Measurements from ENCODE around the gene GFAP.

GFAP gene

DNA sequence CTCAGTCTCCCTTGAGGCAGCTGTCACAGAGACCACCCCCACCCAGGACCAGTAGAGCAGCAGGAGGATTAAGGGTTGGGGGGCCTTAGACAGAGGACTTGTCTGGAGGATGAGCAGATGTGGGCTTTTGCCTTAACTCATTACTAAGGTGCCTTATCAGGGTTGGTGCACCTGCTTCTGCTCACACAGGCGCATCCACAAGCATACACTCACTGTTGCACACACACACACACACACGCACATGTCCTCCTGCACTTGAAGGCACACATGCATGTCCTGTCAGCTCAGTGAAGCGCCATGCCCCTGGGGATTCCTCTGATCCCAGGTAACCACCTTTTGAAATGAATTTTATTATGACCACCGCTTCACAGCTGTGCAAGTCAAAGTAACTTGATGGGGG, 1.2 kb downstream of the GFAP start:
- DNase-seq (ENCODE audit: low spot score): no peak

DNA sequence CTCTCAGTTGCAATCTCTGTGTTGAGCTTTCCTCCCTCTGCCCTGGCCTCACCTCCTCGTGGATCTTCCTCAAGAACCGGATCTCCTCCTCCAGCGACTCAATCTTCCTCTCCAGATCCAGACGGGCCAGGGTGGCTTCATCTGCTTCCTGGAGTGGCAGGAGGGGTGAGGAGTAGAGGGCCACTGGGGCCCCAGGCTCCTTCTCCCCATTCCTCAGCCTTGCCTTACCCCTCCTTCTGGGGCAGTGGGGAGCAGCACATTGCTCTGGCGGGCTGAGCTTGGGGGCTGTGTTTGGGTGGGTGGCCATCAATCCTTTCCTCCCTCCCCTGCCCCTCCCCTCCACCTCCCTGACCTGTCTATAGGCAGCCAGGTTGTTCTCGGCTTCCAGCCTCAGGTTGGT, 1.6 kb downstream of the GFAP start:
- DNase-seq (ENCODE audit: low spot score): no peak

DNA sequence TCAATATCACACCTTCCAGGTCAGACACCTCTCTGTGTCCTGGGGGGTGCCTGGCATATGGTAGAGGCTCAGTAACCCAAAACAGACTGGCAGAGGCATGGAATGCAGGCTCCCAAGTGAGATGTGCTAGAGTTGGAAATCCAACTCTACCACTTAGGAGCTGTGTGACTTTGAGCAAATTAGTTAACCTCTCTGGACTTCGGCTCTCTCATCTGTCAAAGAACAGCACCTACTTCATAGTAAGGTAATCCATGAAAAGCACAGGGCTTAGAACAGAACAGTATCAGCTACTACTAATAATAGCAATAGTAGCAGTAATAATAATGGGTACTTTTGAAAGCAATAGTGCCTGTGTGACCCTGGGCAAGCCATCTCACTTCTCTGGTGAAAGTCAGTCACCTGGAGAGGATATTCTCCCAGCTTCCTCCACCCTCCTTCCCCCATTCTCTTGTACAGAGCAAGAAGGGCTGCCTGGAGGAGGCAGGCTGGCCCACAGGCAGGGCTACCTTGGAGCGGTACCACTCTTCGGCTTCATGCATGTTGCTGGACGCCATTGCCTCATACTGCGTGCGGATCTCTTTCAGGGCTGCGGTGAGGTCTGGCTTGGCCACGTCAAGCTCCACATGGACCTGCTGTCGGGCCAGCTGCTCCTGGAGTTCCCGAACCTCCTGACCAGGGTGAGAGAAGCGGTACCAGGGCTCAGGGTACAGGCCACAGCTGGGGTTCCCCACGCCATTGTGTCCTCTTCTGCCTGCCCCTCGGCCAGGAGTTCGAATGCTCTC, 2.3 kb downstream of the GFAP start:
- no peak for DNase-seq (ENCODE audit: low spot score)

DNA sequence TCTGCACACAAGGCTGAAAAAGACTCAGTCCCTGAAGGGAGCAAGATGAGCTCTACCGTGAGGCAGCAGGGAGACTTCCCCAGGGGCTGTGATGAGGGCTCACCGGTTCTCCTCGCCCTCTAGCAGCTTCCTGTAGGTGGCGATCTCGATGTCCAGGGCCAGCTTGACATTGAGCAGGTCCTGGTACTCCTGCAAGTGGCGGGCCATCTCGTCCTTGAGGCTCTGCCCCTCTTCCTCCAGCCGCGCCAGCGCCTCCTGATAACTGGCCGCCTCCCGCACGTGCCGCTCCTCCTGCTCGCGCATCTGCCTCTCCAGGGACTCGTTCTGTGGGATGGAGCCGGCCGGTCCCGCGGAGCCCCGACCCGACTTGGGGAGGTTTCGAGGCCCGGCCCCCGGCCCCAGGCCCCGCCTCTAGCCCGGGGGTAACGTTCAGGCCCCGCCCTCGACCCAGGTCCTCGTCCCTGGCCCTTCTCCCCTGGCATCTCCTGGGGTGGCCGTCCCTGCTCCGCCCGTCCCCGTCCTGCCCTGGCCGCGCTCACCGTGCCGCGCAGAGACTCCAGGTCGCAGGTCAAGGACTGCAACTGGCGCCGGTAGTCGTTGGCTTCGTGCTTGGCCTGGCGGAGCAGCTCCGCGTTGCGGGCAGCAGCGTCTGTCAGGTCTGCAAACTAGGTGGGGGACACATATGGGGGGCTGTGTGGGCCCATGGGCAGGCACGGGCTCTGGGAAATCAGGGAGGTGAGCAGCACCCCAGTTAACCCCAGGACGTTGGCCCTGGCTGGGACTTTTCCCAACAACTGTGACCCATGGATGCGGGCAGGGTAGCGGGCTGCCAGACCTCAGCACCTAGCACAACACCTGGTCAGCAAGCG, 3.9 kb downstream of the GFAP start:
- no peak for DNase-seq (ENCODE audit: low spot score)

DNA sequence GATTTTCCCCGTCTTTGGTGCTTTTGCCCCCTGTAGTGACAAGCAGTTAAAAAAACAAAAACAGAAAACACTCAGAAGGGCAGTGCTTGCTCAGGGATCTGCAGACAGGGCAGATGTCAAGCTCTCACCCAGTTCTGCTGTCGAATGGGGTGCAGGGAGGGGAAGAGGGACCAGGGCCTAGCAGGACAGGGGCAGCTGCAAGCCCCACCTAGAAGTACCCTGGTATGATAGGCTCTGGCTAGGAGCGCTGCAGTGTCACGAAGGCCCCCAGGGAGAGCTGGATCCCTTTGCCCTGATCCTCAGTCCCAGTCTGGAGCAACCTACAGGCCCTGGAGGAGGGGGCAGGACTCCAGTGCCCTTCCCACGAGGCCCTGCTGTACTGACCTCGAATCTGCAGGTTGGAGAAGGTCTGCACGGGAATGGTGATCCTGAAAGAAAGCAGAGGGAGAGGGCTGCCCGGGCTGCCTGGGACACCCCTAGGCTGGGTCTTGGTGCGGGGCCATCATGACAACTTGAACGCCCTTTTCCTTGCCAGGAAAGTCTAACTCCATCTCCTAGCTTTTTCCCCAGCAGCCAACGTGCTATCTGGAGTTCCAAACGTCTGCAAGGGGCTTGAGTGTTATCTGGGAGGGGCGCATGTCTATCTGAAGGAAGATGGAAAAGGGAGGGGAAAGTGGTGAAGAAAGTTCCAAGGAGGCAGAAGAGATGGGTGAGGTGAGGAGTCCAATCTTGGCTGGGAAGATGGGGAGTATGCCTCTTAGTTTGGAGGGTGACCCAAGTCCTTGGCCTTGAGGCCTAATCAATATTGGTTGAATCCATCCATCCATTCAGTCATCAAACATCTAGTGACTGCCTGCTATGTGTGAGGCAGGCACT, 4.8 kb downstream of the GFAP start:
- no peak for DNase-seq (ENCODE audit: low spot score)

DNA sequence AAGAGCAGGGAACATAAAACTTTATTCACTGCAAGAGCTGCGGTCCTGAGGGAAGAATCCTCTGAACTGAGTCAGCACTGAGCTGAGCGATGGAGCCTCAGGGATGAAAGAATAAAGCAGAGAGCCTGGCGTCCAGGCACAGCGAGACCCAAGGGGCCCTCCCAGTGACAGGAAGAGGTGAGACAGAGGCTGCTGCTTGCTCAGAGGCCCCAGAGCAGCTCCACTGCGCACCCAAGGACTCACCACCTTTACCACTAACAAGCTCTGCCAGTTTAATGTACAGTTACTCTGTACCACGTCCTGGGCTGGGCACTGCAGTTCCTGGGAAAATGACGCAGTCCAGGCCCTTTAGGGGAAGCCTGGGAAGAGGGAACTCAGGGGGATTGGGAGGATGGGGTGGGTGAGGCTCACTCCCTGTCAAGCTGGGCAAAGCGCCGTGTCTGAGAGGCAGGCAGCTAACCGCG, 5.6 kb downstream of the GFAP start:
- DNase-seq (ENCODE audit: low spot score): peak; percentile 65

DNA sequence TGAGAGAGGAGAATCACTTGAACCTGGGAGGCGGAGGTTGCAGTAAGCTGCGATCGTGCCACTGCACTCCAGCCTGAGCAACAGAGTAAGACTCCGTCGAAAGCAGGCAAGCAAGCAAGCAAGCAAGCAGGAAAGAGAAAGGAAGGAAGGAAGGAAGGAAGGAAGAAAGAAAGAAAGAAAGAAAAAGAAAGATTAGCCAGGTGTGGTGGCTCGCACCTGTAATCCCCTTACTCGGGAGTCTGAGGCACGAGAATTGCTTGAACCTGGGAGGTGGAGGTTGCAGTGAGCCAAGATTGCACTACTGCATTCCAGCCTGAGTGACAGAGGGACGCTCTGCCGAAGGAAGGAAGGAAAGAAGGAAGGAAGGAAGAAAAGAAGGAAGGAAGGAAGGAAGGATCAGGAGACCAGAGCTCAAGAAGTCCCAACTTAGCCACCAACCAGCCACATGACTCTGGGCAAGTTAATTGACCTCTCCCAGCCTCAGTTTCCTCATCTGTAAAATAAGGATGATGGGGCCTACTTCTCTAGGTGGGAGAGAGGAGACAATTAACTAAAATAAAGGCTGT, 6.5 kb downstream of the GFAP start:
- no peak for DNase-seq (ENCODE audit: low spot score)

DNA sequence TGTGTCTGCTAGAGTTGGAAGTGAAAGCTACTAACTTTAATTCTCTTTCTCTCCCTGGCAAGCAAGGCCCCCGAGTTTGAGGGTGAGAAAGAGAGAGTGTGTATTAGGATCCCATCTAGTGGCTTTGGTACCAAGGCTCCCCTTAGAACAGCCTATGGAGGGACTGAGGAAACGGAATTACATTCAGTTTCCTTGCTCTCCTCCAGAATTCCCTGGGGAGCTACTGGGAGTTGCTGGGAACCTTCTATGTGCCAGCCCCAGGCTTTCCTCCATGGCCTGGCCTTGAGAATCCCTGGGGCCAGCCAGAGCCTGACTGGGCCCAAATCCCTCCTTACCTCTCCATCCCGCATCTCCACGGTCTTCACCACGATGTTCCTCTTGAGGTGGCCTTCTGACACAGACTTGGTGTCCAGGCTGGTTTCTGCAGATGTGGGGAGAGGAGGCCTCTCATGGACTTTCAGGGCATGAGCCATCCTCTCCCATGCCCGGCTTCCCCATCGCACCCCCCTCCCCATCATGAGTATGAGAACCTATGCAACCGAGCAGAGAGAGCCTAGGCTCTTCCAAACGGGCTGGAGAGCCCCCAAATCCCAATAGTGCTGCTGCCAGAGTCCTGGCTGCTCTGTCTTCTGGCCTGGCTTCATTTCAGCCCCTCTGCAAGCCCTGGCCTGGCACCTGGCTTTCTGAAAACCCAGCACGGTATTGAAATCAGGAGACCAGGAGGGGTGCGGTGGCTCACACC, 7.4 kb downstream of the GFAP start:
- DNase-seq (ENCODE audit: low spot score): no peak

DNA sequence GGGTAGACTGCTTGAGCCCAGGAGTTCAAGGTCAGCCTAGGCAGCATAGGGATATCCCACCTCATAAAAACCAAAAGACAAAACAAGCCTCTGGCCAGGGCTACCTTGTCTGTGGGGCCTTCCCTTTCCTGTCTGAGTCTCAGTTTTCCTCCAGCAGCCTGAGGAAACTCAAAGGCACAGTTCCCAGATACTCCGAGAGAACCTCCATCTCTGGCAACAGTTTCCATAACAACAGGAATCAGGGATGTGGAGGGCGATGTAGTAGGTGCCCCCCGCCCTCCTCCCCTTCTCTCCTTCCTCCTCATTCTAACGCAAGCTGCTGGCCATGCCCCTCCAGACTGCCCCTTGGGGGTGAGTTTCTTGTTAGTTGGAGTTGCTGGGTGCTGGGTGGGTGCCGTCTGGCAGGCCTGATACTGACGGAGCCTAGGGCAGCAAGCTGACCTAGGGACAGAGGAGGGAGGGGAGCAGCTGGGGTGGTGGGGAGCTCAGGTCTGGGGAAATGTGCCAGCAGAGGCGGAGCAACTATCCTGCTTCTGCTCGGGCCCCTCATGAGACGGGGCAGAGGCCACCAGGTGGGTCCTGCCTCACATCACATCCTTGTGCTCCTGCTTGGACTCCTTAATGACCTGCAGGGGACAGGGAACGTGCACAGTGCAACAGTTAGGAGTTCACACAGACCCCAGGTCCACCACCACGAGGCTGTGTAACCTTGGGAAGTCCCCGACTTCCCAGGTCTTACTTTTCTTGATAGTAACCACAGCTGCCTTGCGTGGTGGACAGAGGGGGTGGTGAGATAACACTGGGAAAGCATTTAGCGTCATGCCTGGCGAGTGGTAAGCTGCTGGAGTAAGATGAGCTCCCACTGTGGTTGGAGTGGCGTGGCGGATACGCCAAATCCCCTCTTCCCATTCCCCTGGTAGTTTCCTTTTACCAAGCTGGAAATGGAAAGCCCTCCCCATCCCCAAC, 8.3 kb downstream of the GFAP start:
- no peak for DNase-seq (ENCODE audit: low spot score)

DNA sequence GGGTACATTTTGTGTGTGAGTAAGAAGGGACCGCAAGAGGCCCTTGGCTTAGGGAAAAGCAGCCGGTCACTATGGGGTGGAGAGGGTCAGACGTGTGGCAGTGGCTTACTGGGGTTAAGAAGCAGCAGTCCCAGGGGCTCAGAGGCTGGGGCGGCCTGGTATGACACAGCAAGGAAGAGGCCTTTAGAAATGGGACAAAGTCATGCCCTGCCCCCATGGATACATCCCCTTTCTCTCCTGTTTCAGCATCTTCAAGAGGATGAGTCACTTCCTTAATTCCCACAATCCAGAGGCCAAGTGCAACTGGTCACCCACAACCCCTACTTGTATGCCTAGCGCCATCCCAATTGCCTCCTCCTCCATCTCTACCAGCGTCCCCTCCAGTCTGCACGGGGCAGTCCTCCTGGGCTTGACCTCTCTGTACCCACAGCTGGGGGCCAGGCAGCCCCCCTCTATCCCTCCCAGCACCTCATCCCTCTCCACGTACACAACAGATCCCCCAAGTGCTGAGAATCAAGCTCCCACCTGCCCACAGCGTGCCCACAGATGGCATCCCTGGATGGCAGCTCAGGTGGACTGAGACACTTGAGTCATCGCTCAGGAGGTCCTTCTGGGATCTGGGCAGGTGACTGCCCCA, 9.2 kb downstream of the GFAP start:
- peak; percentile 90 for DNase-seq (ENCODE audit: low spot score)

DNA sequence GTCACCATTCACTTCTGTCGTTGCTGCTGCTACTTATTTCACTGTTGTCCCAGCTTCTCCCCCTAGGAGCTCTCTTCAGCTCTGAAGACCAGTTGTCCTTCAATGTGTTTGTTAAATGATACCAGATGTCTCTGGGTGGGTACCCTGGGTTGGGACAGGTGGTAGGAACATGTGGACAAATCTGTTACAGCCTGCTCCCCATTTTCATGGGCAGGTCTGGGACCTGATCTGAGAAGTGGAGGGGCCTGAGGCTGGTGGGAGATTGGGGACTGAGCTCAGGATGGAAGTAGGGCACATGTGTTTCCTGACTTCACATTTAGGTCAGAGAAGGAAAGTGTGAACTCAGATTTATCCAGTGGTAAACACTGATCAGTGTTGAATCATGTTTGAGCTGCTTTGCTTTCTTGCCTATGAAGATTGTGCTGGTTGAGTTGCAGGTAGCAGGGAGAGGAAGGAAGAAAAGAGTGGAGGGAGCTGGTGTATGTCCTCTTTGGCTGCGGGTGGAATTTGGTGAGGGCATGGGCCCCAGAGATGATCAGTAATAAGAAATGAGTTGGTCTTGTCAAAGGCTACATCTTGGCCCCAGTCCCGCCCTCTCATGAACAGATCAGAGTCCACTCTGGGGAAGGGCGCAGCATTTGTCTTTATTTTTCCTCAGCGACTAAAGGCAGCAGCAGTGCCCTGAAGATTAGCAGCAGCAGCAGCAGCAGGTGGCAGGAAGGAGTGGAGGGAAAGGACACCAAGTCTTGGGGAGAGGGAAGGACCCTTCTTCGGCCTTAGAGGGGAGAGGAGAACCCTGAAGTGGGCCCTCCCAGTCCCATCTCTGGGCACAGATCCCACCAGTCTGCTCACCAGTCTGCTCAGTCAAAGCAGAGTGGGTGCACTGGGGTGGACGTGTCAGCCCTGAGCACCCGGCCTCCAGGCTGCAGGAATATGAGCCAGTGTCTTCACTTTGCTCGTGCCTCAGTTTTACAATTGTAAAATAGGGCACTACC, 10.0 kb downstream of the GFAP start:
- DNase-seq (ENCODE audit: low spot score): no peak

DNA sequence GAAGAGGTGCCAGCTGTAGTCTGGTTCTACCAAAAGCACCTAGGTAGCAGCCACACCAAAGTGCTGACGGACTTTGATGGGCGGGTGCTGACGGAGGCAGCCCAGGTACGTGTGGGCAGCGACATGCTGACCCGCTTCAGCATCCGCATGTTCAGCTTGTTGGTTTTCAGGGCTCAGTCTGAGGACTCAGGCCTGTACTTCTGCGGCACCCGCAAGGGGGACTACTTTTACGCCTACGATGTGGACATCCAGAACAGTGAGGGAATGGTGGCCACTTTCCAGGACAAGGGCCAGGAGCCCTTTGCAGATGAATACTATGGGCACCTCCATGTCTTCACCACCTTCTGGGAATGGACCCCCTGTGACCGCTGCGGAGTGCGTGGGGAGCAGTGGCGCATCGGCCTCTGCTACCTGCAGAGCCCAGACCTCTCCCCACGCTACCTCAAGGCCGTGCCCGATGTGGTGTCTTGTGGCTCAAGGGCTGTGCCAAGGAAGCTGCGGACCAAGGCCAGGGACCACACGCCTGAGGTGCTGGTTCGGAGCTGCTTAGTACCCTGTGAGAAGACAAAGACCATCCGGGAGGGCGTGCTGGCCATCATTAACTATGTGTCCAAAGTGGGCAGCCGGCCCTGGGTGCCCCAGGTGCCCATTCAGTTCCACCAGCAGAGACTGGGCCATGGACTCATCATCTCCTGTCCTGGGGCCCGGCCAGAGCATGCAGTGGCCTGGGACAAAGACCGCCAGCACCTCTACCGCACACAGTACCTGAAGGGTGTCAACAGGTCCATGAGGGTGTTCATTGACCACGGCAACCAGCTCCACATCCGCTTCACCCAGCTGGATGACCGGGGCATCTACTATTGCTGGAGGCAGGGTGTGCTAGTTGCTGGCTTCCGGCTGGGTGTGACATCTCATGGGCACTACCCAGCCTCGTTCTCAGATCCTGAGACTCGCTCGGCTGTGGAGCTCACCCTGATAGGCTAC, 11.0 kb downstream of the GFAP start:
- DNase-seq (ENCODE audit: low spot score): no peak

DNA sequence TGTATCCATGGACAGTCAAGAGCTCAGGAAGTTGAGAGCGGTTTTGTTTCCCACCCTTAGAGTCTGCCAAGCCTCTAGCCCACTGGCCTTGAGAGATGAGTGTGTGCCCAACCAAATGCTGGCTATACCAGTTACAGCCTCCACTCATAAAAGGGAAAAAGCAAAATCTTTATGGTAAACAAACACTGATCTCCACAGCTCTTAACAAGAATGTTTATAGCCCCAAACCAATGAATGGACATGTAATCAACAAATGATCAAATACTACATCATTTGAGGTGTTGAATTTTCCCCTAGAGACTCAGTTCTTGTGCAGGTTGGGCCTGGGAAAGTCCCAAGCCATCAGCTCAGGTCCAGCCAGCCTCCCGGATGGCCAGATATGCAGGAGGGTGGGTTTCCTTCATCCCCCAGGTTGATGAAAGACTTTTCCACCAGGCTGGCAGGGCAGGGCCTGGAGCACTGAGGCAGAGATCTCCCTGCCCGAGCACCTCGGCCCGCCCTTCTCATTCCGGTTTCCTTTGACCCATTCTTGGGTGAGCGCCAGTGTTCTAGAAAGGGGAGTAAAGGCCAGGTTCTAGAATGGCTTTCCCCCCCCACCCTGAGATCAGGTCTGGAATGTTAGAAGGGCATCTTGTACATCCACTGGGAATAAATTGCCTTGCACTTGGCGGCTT, 12.2 kb downstream of the GFAP start:
- DNase-seq (ENCODE audit: low spot score): no peak

DNA sequence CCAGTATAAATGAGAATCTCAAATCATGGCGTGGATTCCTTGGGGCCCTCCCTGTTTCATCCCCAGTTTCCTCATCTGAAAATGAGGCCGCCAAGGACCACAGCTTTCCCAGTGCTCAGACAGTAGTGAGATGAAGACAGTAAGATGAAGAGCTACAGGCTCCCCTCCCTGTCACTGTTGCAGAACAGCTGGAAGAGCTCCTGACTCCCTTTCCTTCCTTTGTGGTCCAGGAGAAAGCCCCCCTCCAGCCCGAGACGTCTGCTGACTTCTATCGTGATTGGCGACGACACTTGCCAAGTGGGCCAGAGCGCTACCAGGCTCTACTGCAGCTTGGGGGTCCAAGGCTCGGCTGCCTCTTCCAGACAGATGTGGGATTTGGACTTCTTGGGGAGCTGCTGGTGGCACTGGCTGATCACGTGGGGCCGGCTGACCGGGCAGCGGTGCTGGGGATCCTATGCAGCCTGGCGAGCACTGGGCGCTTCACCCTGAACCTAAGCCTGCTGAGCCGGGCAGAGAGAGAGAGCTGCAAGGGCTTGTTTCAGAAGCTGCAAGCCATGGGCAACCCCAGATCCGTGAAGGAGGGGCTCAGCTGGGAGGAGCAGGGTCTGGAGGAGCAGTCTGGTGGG, 13.1 kb downstream of the GFAP start:
- DNase-seq (ENCODE audit: low spot score): no peak

DNA sequence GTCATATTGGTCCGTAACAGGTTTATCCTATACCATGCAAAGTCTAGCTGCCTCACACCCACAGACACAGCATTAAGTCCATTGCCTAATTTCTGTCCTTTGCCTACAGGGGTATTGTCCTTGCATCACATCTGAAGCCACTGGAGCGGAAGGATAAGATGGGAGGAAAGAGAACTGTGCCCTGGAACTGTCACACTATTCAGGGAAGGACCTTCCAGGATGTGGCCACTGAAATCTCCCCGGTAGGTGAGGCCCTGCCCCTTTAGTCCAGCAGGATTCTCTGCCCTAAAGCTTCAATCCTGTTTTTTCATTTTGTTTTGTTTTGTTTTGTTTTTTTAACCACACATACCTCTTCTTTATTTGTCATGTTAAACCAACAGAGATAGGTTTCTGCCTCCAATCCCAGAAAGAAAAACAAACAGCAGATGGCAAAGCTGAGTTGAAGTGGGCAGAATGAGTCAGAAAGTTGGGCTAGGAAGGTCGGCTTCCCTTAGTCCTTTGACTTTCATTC, 13.8 kb downstream of the GFAP start:
- no peak for DNase-seq (ENCODE audit: low spot score)

DNA sequence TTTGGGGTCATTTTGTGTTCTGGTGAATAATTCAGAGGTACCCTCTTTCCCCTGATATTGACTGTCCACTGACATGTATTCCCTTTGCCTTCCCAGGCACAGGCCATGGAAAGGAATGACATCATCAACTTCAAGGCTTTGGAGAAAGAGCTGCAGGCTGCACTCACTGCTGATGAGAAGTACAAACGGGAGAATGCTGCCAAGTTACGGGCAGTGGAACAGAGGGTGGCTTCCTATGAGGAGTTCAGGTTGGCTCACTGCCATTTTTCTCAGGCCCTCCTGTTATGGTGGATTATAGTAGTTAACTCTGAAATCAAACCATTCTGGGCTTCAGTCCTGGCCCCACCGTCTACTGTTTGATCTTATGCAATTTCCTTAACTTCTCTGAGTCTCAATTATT, 14.4 kb downstream of the GFAP start:
- peak; percentile 58 for DNase-seq (ENCODE audit: low spot score)
